Measurements from ENCODE around the gene NOTCH2.

NOTCH2 gene

GRCh38 chr1:119971710-119972570 lies 97.5 kb downstream of the NOTCH2 start:
- DNase-seq, result no peak

- no peak for DNase-seq
Measured at GRCh38 chr1:119968601-119969000, 100.9 kb downstream of the NOTCH2 start.

GRCh38 chr1:119968068-119968492 lies 101.4 kb downstream of the NOTCH2 start:
- DNase-seq, result peak; percentile 82 to 84

GRCh38 chr1:119966681-119967080 lies 102.8 kb downstream of the NOTCH2 start:
- DNase-seq, result no peak

- no peak for DNase-seq
Measured at GRCh38 chr1:119966020-119966419, 103.4 kb downstream of the NOTCH2 start.

- DNase-seq, result no peak
Measured at GRCh38 chr1:119964673-119965363, 104.6 kb downstream of the NOTCH2 start.

GRCh38 chr1:119962296-119962968 lies 107.0 kb downstream of the NOTCH2 start:
- no peak for DNase-seq

- no peak for DNase-seq
Measured at GRCh38 chr1:119960501-119960900, 109.0 kb downstream of the NOTCH2 start.

GRCh38 chr1:119959268-119960220 lies 109.9 kb downstream of the NOTCH2 start:
- DNase-seq, result no peak

GRCh38 chr1:119958223-119958622 lies 111.2 kb downstream of the NOTCH2 start:
- DNase-seq, result no peak

GRCh38 chr1:119956306-119956705 lies 113.2 kb downstream of the NOTCH2 start:
- DNase-seq, result no peak

GRCh38 chr1:119954476-119955422 lies 114.7 kb downstream of the NOTCH2 start:
- DNase-seq, result no peak

GRCh38 chr1:119953266-119953998 lies 116.0 kb downstream of the NOTCH2 start:
- no peak for DNase-seq

GRCh38 chr1:119952496-119952895 lies 117.0 kb downstream of the NOTCH2 start:
- DNase-seq, result no peak

GRCh38 chr1:119948342-119949214 lies 120.9 kb downstream of the NOTCH2 start:
- peak; percentile 82 to 83 for DNase-seq

GRCh38 chr1:119947468-119947867 lies 122.0 kb downstream of the NOTCH2 start:
- DNase-seq, result no peak

GRCh38 chr1:119946724-119947123 lies 122.7 kb downstream of the NOTCH2 start:
- DNase-seq, result no peak

- no peak for DNase-seq
Measured at GRCh38 chr1:119943216-119943615, 126.2 kb downstream of the NOTCH2 start.

GRCh38 chr1:119941392-119941791 lies 128.1 kb downstream of the NOTCH2 start:
- DNase-seq, result no peak

Measured in stimulated activated CD4-positive, alpha-beta T cell treated with anti-CD3 and anti-CD28 coated beads, Interleukin-2, amount 100 ng/mL, for 24 hours (primary cell).